Measurements from ENCODE around the gene ERC1.
"Not testable (repeated sequence)": the region's sequence is repeated elsewhere in the genome, so short reads cannot be mapped to it uniquely, and the experiment has no call there.

The ERC1 gene

GRCh38 chr12:1186298-1186697, 195.3 kb downstream of the ERC1 start:
- Histone ChIP-seq H4K20me1 (no peaks in the 10 kb centered on the region), H3K4me3 (no peak overlapping the region), H3K9ac (no peak overlapping the region), H3K4me1 (no peaks in the 10 kb centered on the region), H3K4me2 (no peak overlapping the region), H3K9me3 (no peaks in the 10 kb centered on the region), H3K27ac (no peak overlapping the region), H3K27me3 (no peaks in the 10 kb centered on the region), H3K36me3 (peaks cover 65% of the 10 kb centered on the region)
- no peak for TF ChIP-seq Cebpa-rat (IDR thresholded peaks at IDR 0.05)

GRCh38 chr12:1188016-1188415, 197.0 kb downstream of the ERC1 start:
- Histone ChIP-seq H3K4me2 (no peak overlapping the region), H3K9me3 (no peaks in the 10 kb centered on the region), H3K9ac (no peak overlapping the region), H3K4me3 (no peak overlapping the region), H3K27me3 (no peaks in the 10 kb centered on the region), H4K20me1 (no peaks in the 10 kb centered on the region), H3K36me3 (peaks cover 63% of the 10 kb centered on the region), H3K4me1 (no peaks in the 10 kb centered on the region), H3K27ac (no peak overlapping the region)
- TF ChIP-seq Cebpa-rat (IDR thresholded peaks at IDR 0.05) = no peak

DNA sequence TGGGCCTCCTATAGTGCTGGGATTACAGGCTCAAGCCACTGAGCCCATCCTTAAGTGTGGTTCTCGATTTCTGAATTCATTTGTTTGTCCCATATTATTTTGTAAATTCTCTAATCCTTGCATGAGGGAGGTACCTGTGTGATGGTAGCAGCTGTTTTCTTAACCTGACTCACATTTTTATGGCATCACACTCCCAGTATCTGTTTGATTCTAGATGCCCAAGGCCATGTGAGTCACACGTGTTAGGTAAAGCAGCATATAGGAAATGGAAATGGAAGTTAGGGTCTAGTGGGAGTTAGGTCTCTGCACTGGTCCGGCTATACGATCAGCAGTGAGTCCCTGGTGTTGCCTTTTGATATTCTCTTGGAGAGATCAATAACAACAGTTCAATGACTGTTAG, 198.1 kb downstream of the ERC1 start:
- Histone ChIP-seq H3K4me3 (no peak overlapping the region), H3K27me3 (no peaks in the 10 kb centered on the region), H3K27ac (no peak overlapping the region), H3K9ac (no peak overlapping the region), H3K4me1 (no peaks in the 10 kb centered on the region), H3K4me2 (no peak overlapping the region), H3K36me3 (peaks cover 56% of the 10 kb centered on the region), H4K20me1 (no peaks in the 10 kb centered on the region), H3K9me3 (no peaks in the 10 kb centered on the region)
- no peak for TF ChIP-seq Cebpa-rat (IDR thresholded peaks at IDR 0.05)

DNA sequence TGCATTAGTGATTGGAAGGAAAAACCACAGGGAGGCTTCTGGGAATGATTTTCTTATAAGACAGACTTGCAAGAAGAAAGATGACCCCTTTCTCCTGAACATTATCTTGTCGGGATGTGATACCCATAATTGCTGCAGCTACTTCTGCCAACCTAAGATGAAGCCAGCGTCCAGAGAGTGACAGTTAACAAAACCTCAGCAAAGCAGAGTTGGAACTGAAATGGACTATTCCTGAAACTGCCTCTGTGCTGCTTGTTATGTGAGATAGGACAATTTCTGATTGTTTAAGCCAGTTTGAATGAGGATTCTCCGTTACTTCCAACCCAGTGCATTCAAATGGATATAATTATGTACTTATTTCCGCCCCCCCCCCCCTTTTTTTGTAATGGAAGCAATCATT, 204.5 kb downstream of the ERC1 start:
- Histone ChIP-seq H3K27ac (no peak overlapping the region), H3K4me2 (no peak overlapping the region), H3K9me3 (peaks cover 25% of the 10 kb centered on the region), H3K4me1 (no peaks in the 10 kb centered on the region), H3K36me3 (peaks cover 39% of the 10 kb centered on the region), H4K20me1 (no peaks in the 10 kb centered on the region), H3K4me3 (no peak overlapping the region), H3K27me3 (no peaks in the 10 kb centered on the region), H3K9ac (no peak overlapping the region)
- no peak for TF ChIP-seq Cebpa-rat (IDR thresholded peaks at IDR 0.05)

DNA sequence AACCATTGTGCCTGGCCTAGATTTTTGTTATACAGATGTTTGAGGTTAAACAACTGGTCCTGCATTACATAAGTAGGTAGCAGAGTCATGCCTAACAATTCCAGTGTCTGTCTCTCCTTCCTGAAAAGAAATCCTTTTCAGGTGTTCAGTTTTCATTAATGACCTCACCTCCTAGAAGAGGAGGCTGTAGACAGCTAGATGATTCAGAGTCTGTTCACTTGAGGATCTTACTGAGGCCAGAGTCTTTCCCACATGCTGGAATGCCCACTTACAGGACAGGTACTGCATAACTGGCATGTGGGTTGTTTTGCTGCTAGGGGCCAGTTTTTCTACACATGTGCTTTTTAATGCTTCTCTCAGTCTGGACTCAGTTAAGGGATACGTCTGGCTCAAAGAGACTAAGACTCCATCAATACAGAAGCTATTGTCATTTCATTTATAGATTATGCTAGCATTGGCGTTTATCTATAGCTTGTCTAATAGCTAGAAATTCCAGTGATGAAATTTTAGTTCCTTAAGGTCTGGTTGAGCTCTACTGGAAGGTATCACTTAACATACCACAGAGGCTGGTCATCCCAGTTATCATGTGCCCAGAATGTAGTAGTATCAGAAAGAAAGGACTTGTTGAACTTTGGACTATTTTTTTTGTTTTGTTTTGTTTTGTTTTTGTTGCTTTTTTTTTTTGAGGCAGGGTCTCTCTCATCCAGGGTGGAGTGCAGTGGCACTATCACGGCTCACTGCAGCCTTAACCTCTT, 206.4 kb downstream of the ERC1 start:
- H3K9ac ChIP-seq = no peak overlapping the region
- no peaks in the 10 kb centered on the region for H4K20me1 ChIP-seq
- peaks cover 25% of the 10 kb centered on the region for H3K9me3 ChIP-seq
- TF ChIP-seq Cebpa-rat (IDR thresholded peaks at IDR 0.05) = no peak
- no peaks in the 10 kb centered on the region for H3K27me3 ChIP-seq
- H3K4me3 ChIP-seq = no peak overlapping the region
- peaks cover 28% of the 10 kb centered on the region for H3K36me3 ChIP-seq
- H3K4me1 ChIP-seq = peaks cover 9% of the 10 kb centered on the region
- no peak overlapping the region for H3K27ac ChIP-seq
- no peak overlapping the region for H3K4me2 ChIP-seq

DNA sequence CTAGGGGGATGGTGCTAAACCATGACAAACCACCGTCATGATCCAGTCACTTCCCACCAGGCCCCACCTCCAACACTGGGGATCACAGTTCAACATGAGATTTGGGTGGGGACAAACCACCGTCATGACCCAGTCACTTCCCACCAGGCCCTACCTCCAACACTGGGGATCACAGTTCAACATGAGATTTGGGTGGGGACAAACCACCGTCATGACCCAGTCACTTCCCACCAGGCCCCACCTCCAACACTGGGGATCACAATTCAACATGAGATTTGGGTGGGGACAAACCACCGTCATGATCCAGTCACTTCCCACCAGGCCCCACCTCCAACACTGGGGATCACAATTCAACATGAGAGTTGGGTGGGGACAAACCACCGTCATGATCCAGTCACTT, 207.8 kb downstream of the ERC1 start:
- not testable (repeated sequence) for H3K27me3 ChIP-seq, H3K27ac ChIP-seq, H4K20me1 ChIP-seq, H3K9ac ChIP-seq, H3K4me2 ChIP-seq
- Histone ChIP-seq H3K4me1 (peaks cover 23% of the 10 kb centered on the region), H3K36me3 (peaks cover 28% of the 10 kb centered on the region), H3K4me3 (peak overlapping the region; percentile 18; the same call in 1 of the 2 replicates), H3K9me3 (peaks cover 25% of the 10 kb centered on the region)

DNA sequence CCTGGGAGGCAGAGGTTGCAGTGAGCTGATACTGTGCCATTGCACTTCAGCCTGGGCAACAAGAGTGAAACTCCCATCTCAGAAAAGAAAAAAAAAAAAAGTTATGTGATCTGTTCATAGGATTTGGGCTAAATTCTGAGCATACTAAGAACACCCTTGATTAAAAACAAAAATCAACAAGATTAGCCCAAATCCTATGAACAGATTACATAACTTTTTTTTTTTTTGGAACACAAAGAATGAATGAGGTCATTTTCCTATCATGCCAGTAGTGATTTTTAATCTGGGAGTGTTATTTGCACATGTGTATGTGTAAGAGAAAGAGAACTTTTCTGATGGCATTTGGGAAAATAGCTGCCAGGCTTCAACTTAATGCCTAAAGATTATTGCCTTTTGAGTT, 208.7 kb downstream of the ERC1 start:
- Histone ChIP-seq H3K4me3 (no peak overlapping the region), H3K27me3 (no peaks in the 10 kb centered on the region), H3K36me3 (peaks cover 28% of the 10 kb centered on the region), H4K20me1 (no peaks in the 10 kb centered on the region), H3K9ac (no peak overlapping the region), H3K4me1 (peaks cover 30% of the 10 kb centered on the region), H3K4me2 (no peak overlapping the region), H3K27ac (no peak overlapping the region), H3K9me3 (peaks cover 25% of the 10 kb centered on the region)
- TF ChIP-seq Cebpa-rat (IDR thresholded peaks at IDR 0.05) = no peak

DNA sequence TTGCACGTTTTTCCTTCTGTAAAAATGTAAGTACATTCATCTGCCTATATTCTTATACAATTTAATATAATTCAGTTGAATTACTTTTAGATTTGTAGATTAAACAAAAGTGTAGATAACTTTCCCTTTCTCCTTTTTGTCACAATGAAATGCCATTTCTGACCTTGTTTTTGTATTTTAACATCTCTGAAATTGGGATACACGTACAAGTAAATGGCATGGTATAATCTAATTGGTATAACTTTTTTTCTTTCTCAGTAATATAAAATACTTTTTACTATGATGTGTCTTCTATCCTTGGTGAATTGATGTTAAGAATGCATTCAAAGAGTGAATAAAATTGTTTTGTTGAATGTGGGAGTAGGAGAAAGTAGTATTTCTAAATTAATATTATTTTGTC, 210.0 kb downstream of the ERC1 start:
- TF ChIP-seq Cebpa-rat (IDR thresholded peaks at IDR 0.05) = no peak
- Histone ChIP-seq H3K36me3 (peaks cover 28% of the 10 kb centered on the region), H3K4me2 (no peak overlapping the region), H4K20me1 (no peaks in the 10 kb centered on the region), H3K9ac (no peak overlapping the region), H3K4me1 (peaks cover 39% of the 10 kb centered on the region), H3K4me3 (no peak overlapping the region), H3K27ac (no peak overlapping the region), H3K9me3 (peaks cover 25% of the 10 kb centered on the region), H3K27me3 (no peaks in the 10 kb centered on the region)

DNA sequence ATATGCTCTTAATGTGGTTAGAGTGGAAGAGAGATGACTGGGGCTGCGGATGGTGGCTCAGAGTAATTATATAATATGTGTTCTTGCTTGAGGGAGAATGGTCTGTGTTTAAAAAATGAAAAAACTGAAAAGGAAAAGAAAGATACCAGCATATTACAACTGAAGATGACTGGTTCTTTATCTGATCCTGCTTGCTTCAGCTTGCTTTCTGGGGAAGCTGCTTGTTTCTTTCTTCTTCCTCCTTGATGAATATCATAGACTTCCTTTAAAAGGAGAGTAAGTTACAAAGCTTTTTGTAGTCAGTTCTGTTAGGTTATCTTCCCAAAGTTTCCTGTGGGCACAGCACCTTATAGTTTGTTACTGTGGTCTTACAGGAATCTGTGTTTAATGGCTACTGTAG, 210.9 kb downstream of the ERC1 start:
- peaks cover 27% of the 10 kb centered on the region for H3K36me3 ChIP-seq
- peaks cover 47% of the 10 kb centered on the region for H3K4me1 ChIP-seq
- no peaks in the 10 kb centered on the region for H3K27me3 ChIP-seq
- no peak for TF ChIP-seq Cebpa-rat (IDR thresholded peaks at IDR 0.05)
- peaks cover 25% of the 10 kb centered on the region for H3K9me3 ChIP-seq
- no peak overlapping the region for H3K4me3 ChIP-seq
- no peak overlapping the region for H3K9ac ChIP-seq
- no peak overlapping the region for H3K4me2 ChIP-seq
- no peaks in the 10 kb centered on the region for H4K20me1 ChIP-seq
- 0 out of 2 replicates have a peak overlapping the region, but pooled peaks have one; percentile 11 for H3K27ac ChIP-seq

DNA sequence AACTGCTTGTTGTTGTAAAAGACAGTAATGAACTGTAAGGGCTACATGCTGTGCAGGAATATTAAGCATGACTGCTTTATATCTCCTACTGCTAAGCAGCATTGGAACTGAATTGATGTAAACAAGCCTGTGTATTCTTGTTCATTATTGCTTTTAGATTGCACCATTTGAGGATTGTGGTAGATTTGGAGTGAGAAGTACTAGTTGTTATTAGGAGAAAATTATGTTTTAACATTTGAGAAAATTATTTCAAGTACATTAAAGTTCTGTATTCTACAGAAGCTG, 212.7 kb downstream of the ERC1 start:
- H4K20me1 ChIP-seq = no peaks in the 10 kb centered on the region
- no peak overlapping the region for H3K4me3 ChIP-seq
- peaks cover 10% of the 10 kb centered on the region for H3K9me3 ChIP-seq
- H3K4me1 ChIP-seq = peaks cover 54% of the 10 kb centered on the region
- no peak for TF ChIP-seq Cebpa-rat (IDR thresholded peaks at IDR 0.05)
- peak overlapping the region; percentile 88 for H3K4me2 ChIP-seq
- H3K36me3 ChIP-seq = peaks cover 9% of the 10 kb centered on the region
- no peaks in the 10 kb centered on the region for H3K27me3 ChIP-seq
- no peak overlapping the region for H3K9ac ChIP-seq
- H3K27ac ChIP-seq = peak overlapping the region; percentile 80
